Fibroblast of skin of left quadriceps (primary cell): ENCODE measurements around the gene WNT16.

Source experiments
- DNase-seq, 2 experiments: peaks; one replicate each; pipeline ENCODE4 v3.0.0-alpha.2; 2013; ENCODE audit warnings: low read depth in 2 of 2

The WNT16 gene

DNA sequence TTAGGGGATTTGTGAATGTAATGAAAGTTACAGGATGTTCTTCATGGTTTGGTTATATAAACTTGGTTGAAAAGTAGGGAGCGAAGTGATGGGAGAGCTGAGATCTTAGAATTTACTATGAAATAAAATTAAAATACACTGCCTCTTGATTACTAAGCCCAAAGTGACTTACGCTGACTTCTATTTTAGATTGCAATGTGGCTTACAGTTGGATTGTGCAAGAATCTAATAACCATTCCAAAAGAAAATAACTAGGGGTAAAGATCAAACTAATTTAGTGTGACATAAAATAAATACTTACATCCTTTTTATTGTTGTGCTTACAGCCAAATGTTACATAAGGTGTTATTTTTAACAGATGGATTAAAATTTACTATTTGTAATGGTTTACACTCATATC, 15.3 kb downstream of the WNT16 start:
- DNase-seq, result no peak

DNA sequence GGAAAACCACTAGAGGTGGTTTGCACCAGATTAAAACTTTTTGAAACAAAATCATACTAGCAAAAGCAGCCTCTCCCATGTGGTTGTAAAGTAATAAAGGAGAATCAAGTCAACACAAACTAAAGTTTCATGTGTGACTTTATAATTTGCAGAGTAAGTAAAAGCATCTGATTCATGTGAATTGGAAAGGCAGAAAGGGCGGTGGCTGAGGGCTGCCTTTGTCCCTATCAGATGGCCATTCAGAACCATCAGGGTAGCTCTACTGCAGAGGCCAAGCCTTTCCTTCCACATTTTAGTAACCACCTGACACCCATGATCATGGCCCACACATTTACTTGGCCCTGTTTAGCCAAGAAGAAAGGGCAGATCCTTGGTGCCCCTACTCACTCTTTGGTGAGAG, 15.7 kb downstream of the WNT16 start:
- DNase-seq, result no peak

DNA sequence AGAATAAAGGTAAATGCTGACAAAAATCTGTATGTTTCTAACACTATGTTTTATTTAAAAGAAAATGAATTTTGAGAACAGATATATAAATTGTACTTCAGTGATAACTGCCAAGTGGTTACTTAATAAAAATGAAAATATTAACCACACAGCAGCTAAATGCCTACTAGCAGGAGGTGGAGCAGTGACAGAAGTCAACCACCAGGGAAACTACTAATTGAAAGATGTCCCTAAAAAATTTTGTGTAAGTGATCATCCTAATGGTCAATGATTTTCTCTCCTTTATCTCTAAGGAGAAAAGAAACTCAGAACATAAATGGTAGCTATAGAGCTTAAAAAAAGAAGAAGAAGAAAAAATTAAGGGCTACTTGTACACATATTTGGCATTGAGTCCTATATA, 22.9 kb downstream of the WNT16 start:
- DNase-seq, result no peak

DNA sequence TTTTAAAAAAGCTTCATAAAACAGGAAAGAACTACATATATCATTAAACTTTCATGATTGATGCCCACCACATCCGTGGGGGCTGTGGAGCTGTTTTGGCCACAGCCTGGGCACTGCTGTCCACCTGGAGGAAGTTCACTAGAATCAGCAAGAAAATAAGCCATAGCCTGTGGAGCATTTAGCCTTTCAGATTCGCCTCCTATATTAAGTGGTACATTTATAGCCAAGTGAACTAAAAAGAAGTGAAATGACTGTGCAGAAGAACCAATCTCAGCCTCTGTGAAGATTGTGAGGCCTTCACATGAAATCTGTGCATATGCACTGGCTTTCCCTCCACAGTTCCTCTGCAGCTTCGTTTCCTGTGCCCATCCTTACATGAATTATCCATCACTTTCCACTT, 23.5 kb downstream of the WNT16 start:
- DNase-seq, result no peak

DNA sequence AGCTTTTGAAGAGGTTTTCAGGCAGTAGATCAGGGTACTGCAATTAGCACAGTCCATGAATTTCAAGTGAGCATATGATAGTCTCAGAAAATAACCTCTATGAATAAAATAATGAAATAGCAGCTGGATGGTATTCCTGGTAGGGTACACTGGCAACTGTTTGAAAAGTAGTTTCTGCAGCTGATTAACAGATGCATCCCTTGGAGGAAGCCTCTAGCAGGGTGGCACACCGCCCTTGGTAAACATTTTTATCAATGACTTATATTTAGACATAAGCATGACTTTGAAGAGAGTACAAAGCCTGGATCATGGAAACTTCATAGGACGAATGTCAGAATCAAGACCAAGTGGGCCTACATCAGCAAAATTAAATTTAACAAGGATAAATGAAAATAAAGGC, 26.8 kb downstream of the WNT16 start:
- DNase-seq, result no peak

DNA sequence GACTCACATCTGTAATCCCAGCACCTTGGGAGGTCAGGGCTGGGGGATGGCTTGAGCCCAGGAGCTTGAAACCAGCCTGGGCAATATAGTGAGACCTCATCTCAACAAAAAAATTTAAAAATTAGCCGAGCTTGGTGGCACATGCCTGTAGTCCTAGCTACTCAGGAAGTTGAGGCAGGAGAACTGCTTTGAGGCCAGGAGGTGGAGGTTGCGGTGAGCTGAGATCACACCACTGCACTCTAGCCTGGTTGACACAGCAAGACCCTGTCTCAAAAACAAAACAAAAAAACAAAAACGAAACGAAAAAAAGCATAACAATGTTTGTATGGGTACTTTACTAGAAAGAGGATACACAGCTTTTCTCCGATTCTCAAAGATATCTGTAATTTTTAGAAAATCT, 31.8 kb downstream of the WNT16 start:
- DNase-seq, result no peak

DNA sequence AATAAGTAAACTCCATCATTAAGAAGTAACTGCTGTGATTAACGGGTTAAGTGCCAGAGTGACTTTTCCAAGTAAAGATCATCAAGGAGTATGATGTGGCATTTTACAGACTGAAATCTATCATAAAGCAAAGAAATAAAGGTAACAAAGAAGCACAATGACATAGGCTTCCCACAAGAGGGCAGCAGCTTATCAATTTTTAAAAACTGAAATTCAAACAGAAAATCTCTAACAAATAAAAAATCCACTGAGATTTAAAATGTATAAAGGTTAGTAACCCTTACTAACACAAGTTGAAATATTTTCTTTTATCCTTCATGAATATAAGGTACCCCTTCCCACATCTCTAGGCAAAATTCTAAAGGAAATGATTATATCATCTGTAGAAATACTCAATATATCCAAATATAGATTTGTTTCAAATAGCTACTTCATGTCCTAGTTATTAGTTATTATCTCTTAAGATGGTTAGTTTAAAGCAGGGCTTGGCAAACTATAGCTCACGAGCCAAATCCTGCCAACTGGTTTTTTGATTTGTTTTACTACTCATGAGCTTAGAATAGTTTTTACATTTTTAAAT, 38.1 kb downstream of the WNT16 start:
- no peak for DNase-seq

DNA sequence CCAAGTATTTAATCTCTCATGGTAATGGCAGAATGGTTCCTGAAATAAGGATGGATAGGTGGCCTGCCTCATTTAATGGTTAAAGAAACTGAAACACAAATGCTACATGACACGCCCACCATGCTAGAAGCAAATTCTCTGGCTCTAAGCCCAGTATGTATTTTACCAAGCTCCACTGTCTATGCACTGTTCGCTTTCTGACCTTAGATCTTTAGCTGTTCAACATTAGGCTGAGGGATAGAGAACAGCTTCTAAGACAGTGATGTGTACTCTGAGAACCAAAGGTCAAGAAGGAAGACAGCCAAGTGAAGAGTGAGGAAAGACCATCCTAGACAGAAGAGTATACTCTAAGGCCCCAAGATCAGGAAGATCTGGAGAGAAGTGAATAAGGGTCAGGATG, 40.7 kb downstream of the WNT16 start:
- DNase-seq, result peak in 1 of 2 experiments; percentile 25

DNA sequence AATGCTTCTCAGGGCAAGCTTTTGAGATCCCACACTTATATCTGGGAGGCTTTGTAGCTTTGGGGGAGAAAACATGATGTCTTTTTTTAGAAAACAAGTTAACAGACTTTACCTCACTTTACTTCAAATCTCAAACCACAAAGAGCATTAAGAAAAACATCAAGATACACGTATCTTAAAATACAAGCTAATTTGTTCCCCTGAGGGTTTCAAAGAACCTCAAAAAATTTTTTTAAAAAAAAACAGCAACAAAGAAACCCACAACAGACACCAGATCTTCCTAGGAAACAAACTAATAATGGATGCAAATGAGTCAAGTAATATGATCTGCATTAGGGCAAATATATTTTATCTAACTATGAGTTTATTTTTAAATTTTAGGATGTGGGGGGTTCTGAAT, 42.6 kb downstream of the WNT16 start:
- no peak for DNase-seq

DNA sequence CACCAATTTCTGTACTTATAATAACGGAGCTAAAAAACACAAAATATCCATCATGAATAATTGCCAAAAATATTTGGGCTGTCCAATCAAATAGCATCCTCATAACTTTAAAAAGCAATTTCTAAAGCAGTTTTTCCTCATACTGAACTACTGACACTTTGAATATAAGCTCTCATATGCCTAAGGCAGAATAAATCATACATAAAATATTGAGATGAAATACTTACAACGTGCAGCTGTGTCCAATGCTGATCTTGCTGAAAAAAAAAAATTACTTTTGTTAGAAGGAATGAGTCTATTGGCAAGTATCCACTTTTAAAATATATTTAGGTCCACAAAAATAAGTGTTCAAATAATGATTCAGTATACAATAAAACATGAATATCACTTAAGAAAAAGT, 43.1 kb downstream of the WNT16 start:
- DNase-seq, result no peak

DNA sequence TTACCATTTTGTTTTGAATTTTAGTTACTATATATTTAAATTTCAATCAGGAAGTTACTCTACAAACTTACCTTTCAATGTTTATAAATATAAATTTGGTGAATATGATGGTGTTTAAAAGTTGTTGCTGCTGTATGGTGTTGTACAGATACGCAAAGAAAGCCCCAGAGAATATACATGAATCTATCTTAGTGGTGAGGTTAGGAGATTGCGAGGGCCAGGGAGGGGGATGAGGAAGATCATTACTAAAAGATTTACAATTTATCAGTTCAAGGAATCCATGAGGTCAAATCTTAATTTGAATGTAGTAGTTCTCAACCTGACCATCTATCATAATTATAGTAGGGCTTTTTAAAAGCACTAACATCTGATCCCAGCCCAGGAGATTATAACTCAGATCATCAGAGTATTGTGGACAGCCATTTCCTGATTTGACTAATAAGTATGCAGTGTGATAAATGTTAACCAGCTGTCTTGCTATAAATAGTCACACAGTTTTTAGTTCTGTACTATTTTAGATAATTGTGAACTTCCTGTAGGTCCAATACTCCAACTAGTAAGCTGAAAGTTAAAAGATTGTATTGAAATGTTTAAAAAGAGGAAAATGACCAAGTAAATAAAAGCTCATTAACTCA, 43.7 kb downstream of the WNT16 start:
- peak; percentile 58 to 60 for DNase-seq

DNA sequence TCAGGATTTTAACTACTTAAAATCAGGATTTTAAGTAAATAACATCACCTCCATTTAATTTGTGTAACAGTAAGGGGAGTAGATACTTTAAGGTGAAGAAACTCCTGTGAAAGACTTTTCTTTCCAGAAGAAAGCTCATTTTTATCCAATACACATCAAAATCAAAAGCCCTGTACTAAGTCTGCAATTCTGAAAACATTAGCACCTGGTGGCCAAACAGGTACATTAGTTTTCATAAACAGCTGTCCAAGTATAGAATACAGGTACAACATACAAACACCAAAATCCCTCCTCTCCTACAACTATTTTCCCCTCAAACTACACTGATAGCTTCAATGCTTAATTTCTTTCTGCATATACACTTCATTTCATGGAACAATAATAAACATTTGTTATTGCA, 44.4 kb downstream of the WNT16 start:
- DNase-seq, result no peak

DNA sequence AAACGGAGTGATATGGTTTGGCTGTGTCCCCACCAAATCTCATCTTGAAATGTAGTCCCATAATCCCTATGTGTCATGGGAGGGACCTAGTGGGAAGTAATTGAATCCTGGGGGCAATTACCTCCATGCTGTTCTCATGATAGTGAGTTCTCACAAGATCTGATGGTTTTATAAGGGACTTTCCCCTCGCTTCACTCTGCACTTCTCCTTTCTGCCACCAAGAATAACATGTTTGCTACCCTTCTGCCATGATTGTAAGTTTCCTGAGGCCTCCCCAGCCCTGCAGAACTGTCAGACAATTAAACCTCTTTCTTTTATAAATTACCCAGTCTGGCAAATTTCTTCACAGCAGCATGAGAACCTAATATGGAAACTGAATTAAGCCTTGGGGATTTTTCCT, 48.2 kb downstream of the WNT16 start:
- no peak for DNase-seq

DNA sequence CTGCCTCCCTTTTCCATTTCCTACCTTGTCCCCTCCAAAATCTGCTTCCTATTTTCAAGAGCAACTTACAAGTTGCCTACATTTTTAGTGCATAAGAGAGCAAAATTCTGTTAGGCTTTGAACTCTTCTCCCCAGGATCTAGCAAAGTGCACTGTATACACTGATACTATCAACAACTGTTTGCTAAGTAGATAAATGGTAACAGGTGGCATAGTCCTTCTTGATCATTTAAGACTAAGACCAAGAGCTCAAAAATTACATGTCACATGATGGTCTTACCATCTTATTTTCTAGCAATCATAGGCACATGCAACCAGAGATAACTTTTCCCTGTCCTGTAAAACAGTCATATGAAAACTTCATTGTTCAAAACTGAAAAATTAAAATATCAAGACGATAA, 51.1 kb downstream of the WNT16 start:
- no peak for DNase-seq

DNA sequence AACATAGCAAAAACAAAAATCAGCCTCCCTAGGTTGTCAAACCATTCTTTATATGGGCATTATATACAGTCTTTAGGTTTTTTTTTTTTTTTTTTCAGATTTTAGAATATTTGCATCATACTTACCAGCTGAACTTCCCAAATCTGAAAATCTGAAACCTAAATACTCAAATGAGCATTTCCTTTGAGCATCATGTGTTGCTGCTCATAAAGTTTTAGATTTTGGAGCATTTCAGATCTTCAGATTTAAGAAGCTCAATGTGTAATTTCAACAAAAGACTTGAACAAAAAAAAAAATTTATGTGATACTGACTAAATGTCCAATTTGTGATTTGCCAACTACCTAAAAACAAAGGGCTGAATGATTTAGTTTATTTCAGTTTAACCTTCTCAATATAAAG, 53.7 kb downstream of the WNT16 start:
- no peak for DNase-seq

DNA sequence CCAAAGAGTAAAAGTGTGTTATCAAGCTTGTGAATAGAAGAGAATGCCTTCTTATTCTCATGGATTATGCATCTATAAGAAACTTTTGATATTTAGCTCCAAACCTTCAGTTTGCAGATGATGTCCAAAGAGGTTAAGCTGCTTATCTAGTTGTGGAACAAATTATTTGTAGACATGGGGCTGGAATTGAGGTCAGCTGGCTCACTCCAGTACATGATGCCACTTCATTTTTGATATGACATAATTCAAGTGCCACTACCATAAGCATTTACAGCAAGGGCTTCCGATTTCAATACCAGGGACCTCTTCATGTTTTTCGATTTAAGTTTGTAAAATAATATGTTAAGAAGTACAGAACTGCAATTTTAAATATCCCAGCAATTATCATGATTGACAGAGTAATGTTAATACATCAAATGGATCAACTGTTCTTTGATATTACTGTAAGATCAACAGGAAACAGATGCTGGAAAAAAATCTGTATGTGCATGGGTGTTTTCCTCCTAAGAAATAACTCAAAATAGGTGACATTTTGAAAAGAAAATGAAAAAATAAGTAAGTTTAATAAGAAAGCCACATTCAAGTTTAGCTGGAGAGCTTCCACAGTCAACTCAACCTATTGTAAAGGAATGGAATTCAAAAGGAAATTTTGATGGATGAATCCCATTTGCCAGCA, 54.6 kb downstream of the WNT16 start:
- no peak for DNase-seq

DNA sequence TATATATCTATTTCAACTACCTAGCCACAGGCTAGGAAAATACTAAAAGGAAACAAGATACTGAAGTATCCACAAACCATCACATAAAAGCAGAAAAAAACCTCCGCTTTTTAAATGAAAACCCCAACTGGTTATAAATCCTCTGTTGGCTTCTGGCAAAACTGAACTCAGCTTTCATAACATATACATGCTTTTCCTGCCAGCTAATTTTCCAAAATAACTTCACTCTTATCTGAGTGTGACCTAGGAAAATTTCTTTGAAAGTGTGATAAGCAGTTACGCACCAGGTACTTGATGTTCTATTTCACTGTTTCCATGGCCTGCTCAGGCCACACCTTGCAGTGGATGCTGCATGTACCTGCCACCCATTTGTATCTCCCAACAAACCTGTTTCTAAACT, 55.5 kb downstream of the WNT16 start:
- no peak for DNase-seq

DNA sequence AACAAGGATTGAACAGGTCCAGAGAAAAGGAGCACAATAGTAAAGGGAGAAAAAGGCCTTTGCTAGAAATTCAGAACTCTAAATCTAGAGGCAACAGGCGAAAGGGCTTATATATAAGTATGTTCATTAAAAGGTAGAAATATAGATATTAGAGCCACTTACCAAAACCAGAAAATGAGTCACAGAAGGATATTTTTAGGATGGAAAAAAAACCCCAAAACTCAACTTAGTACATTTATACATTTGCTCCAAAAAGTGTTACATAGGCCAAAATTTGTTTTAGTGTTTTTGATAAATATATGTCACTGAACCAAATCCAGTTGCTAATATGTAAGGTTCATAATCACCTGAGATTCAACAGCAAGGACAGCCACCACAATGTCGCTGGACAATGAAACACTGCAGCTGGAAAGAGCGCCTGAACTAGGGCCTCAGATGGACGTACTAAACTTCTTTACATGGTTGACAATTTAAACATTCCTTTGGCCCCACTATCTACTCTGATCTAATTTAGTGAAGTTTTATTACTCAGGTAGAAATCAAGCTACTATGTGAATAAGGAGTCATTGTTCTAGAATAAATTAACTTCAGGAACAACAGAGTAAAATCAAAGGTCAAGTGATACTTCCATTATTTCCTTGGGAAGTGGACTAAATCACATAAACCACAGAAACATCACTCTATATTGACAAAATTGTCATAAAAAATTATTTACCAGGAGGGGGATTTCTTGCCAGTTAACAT, 56.4 kb downstream of the WNT16 start:
- no peak for DNase-seq

DNA sequence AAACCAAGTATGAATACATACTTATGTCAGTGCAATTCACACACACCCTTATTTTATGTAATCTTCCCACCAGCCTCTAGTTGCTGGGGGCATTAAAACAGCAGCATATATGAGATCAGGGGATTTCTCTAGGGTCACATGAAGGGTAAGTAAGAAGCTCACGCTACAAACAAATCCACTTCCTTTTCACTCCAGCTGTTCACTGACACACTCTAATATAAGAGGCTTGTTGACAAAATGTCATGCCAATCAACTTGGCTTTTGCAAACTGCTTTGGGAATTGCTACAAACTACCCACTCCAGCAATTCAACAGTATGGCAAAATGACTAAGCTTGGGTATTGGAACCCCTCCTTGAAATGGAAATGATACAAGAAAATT, 57.0 kb downstream of the WNT16 start:
- no peak for DNase-seq

DNA sequence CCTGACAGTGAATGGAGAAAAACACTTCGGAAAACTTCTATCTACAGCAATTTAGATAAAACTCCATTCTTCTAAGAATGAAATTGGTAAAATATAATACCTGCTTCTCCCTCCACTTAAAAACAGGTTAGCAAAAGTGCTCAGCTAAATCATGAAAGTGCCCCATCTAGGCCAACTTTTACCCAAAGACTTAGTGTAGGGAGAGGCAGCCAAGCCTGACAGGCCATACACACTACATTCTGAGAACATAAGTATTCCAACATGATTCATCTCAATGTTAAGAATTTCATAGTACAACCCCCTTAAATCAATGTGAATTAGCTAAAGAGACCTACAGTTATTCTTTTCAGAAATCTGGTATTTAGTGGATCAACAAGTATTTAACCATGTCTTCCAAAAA, 60.1 kb downstream of the WNT16 start:
- DNase-seq, result no peak

DNA sequence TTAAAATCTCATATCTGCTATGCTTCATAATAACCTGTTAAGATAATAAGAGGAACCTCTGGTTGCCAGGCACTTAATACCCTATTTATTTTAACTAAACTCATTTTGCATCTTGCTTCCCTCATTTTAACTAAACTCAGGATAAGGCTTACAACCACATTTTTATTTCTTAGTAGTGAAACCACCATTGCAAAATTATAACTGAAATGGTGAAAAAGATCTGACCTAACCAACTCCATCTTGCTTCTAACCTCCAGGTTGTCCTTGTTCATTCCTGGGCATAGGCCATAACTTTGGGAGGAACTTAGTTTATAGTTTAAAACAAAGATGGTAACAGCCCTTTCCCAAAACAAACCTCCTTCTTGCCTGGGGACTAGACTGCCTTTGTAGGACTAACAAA, 61.3 kb downstream of the WNT16 start:
- DNase-seq, result no peak

DNA sequence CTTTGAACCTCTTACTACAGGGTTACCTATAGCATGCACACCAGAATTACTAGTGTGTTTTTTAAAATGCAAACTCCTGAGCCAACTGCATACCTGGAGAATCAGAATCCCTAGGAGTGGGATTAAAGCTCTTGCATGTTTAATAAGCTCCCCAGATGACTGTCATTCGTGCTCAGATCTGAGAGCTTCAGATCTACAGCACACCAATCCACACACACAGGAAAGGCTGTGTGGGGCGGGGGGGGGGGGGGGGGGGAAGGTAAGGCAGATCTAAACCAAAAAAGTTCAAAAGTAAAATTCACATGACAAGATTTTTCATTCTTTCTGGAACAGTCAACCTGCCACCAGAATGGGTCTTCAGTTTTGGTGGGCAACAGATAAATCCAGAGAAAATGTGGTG, 61.8 kb downstream of the WNT16 start:
- DNase-seq, result no peak
